H1 (cell line): ENCODE data around the gene AP2B1. TPM values are rescaled to one million over a fixed set of nuclear protein-coding genes. Genes with fewer than 3 reads are reported as not detected.

Experiments used
- EZH2 ChIP-seq: fragments of 200-600 bp; sonication (generic); IDR thresholded peaks from 2 replicates; pipeline ENCODE4 v1.7.1; 2012; ENCODE audit warnings: low read depth, mild to moderate bottlenecking, moderate library complexity, low read length, inconsistent platforms; ENCODE audit not compliant: severe bottlenecking
- KDM1A ChIP-seq: fragments of 200-600, 300-600 bp; sonication (generic); IDR thresholded peaks from 2 replicates; pipeline ENCODE4 v1.7.1; 2016; ENCODE audit warnings: mild to moderate bottlenecking, low read length, borderline replicate concordance
- POLR2A ChIP-seq, 2 experiments: IDR thresholded peaks; 1 replicate in 1 of 2; 2 replicates in 1 of 2; pipeline ENCODE4 v1.6.1; 2011; ENCODE audit warnings: low read depth in 2 of 2, low read length in 2 of 2, mild to moderate bottlenecking in 2 of 2; ENCODE audit errors: control extremely low read depth in 1 of 2
- RXRA ChIP-seq: IDR thresholded peaks from 2 replicates; pipeline ENCODE4 v1.6.1; 2011; ENCODE audit warnings: low read depth, mild to moderate bottlenecking, low read length, moderate library complexity; ENCODE audit not compliant: insufficient read depth
- SIRT6 ChIP-seq: IDR thresholded peaks from one replicate; pipeline ENCODE4 v1.7.1; 2012; ENCODE audit warnings: low read length, inconsistent platforms
- polyA plus RNA-seq, 7 experiments: library from polyadenylated mRNA; depleted of rRNA in 3 of 7; stranded (reverse) in 5 of 7; unstranded in 2 of 7; fragments of >200 nt in 5 of 7; fragments of 200-250 nt in 2 of 7; gene quantifications; 1 replicate in 5 of 7; 2 replicates in 1 of 7; 4 replicates in 1 of 7; pipeline versions ENCODE4 v1.2.1 to v1.2.3, GENCODE V29; 2011 to 2013; ENCODE audit warnings: missing spikeins in 2 of 7, mixed read lengths in 2 of 7
- total RNA-seq: library from RNA; stranded (reverse); fragmentation: NEBNext Ultra II Directional; extraction: Animal tissue kit (Norgen Biotek cat#: 25700); gene quantifications from 2 replicates; pipeline ENCODE4 v1.2.1, GENCODE V29; 2021
- TF ChIP-seq, protein P1 (sequence below): IDR thresholded peaks from 2 replicates; pipeline ENCODE4 v1.6.1; 2011; ENCODE audit warnings: low read length, improper control_type of control experiment
- TF ChIP-seq, protein P2 (sequence below): IDR thresholded peaks from 2 replicates; pipeline ENCODE4 v1.6.1; 2012; ENCODE audit warnings: inconsistent platforms

Gene AP2B1
- total and polyA plus RNA-seq, 2 of the 8 experiments (the other 6 are each of a cell fraction or from before 2014, with no cell fraction given), result 95.5 to 199 TPM

DNA sequence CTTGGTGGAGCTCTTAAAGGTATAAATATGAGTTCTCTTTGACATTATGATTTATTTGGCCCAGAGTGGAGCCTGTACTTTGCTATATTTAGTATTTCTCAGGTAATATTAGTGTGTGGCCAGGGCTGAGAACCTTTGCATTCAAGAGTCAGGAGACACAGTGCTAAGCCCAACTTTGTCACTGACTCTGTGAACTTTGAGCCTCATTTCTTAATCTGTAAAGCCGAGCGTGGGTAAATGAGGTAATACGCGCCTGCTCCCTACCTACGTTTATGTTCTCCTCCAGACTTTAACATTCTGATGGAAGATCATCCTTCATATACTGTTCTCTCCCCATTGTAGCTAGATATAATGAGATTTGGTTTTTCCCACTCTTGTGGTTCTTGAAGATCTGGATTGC lies 10.5 kb downstream of the AP2B1 start (continued):
- TF ChIP-seq, protein P1, sequence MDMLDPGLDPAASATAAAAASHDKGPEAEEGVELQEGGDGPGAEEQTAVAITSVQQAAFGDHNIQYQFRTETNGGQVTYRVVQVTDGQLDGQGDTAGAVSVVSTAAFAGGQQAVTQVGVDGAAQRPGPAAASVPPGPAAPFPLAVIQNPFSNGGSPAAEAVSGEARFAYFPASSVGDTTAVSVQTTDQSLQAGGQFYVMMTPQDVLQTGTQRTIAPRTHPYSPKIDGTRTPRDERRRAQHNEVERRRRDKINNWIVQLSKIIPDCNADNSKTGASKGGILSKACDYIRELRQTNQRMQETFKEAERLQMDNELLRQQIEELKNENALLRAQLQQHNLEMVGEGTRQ, result no peak
- TF ChIP-seq POLR2A (IDR thresholded peaks at IDR 0.05; ENCODE audit: control extremely low read depth in 1 of 2, low read depth in 2 of 2, low read length in 2 of 2), result no peak
- TF ChIP-seq EZH2, result no peak
- no peak for TF ChIP-seq SIRT6
- TF ChIP-seq, protein P2, sequence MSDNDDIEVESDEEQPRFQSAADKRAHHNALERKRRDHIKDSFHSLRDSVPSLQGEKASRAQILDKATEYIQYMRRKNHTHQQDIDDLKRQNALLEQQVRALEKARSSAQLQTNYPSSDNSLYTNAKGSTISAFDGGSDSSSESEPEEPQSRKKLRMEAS, result no peak
- TF ChIP-seq KDM1A, result no peak
- TF ChIP-seq RXRA, result no peak
